GM19372 (cell line): ENCODE measurements around the gene TAF3.

Experiments
- ATAC-seq: cut with Tn5 transposase; IDR thresholded peaks from one replicate; pipeline ENCODE4 v1.9.1; 2021; ENCODE audit warnings: mild to moderate bottlenecking, low read depth, moderate library complexity; ENCODE audit not compliant: unreplicated experiment

The TAF3 gene

GRCh38 chr10:7874864-7875263 is 56.6 kb downstream of the TAF3 start:
- no peak for ATAC-seq

- ATAC-seq: no peak
Observed at GRCh38 chr10:7876541-7877127, 58.3 kb downstream of the TAF3 start.

GRCh38 chr10:7881119-7881518 is 62.8 kb downstream of the TAF3 start:
- no peak for ATAC-seq

- ATAC-seq: no peak
Observed at GRCh38 chr10:7886056-7886455, 67.8 kb downstream of the TAF3 start.

GRCh38 chr10:7887174-7887816 is 69.0 kb downstream of the TAF3 start:
- no peak for ATAC-seq

- ATAC-seq: peak; percentile 56
Observed at GRCh38 chr10:7889947-7890542, 71.7 kb downstream of the TAF3 start.

- ATAC-seq: no peak
Observed at GRCh38 chr10:7890781-7891180, 72.5 kb downstream of the TAF3 start.

GRCh38 chr10:7891634-7892033 is 73.3 kb downstream of the TAF3 start:
- no peak for ATAC-seq

GRCh38 chr10:7892146-7892545 is 73.8 kb downstream of the TAF3 start:
- no peak for ATAC-seq

- ATAC-seq: no peak
Observed at GRCh38 chr10:7895699-7896090, 77.4 kb downstream of the TAF3 start.

GRCh38 chr10:7896297-7896696 is 78.0 kb downstream of the TAF3 start:
- ATAC-seq: no peak

GRCh38 chr10:7901256-7901655 is 83.0 kb downstream of the TAF3 start:
- ATAC-seq: no peak

GRCh38 chr10:7902413-7902812 is 84.1 kb downstream of the TAF3 start:
- no peak for ATAC-seq

- no peak for ATAC-seq
Observed at GRCh38 chr10:7903851-7904250, 85.5 kb downstream of the TAF3 start.

- ATAC-seq: no peak
Observed at GRCh38 chr10:7906128-7906527, 87.8 kb downstream of the TAF3 start.

GRCh38 chr10:7908541-7909210 is 90.4 kb downstream of the TAF3 start:
- no peak for ATAC-seq

- ATAC-seq: no peak
Observed at GRCh38 chr10:7913126-7913872, 95.0 kb downstream of the TAF3 start.

GRCh38 chr10:7915923-7916536 is 97.7 kb downstream of the TAF3 start:
- no peak for ATAC-seq

GRCh38 chr10:7917736-7918135 is 99.4 kb downstream of the TAF3 start:
- no peak for ATAC-seq

- ATAC-seq: no peak
Observed at GRCh38 chr10:7922707-7923106, 104.4 kb downstream of the TAF3 start.

- ATAC-seq: no peak
Observed at GRCh38 chr10:7928536-7928935, 110.2 kb downstream of the TAF3 start.
